ENCODE results near the gene SHISA4. TPM values are rescaled to one million over a fixed set of nuclear protein-coding genes. Genes with fewer than 3 reads are reported as not detected.
"Not testable (repeated sequence)": the region's sequence is repeated elsewhere in the genome, so short reads cannot be mapped to it uniquely, and the experiment has no call there.

Gene SHISA4
- total RNA-seq, 1 donor from 2014 or later: 1.8 TPM

DNA sequence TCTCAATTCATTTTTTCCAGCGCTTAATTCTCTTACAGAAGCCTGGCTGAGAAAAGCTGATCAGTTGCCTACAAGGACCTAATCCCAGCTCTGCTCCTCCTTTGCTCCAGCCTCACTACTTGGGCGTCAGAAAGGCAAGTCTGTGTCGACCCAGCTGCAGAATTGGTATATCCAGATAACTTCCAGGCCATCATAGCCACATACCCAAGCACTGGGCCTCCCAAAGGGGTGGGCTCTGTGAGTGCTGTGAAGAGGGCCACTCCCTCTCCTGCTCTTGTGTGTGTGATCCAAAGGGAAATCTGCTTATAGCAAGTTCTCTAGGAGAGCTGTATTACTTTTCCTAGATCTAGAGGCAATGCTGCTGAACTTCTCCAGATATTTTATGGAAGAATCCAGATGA, 39.6 kb downstream of the SHISA4 start:
- intact Hi-C loops (cut with micrococcal nuclease): no loop called here

DNA sequence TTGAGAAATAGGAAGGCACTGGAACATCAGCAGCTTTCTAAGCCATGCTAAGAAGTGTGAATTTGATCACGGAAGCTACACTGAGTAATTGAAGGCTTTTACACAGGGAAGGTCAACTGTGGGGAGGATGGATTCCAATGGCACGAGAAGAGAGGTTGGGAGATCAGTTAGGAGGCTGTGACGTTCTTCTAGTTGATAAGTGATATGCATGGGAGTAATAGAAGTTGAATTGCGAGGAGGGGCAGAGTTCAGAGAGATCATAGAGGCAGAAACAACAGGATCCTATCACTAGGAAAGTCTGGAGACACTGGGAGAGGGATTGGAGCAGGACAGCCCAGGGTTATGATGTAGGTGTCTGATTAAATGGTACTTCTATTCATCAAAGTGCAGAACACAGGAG, 41.4 kb downstream of the SHISA4 start:
- intact Hi-C loops (cut with micrococcal nuclease): no loop called here

DNA sequence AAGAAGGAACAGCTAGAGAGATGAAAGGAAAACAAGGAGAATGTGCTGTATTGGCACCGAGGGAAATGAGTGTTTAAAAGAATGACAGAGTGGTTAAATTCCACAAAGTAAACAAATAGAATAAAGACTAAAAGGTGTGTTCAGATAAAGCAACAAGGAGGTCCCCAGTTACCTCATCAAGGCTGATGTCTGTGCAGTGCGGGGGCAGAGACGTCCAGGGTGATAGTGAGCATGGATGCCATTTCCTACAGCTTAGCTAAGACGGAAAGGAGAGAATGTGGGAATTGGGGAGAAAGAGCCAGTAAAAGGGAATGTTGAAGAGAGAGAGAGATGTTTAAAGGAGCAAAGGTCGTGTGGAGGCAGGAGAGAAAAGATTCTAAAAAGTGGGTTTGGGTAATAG, 42.1 kb downstream of the SHISA4 start:
- intact Hi-C loops (cut with micrococcal nuclease): no loop called here

DNA sequence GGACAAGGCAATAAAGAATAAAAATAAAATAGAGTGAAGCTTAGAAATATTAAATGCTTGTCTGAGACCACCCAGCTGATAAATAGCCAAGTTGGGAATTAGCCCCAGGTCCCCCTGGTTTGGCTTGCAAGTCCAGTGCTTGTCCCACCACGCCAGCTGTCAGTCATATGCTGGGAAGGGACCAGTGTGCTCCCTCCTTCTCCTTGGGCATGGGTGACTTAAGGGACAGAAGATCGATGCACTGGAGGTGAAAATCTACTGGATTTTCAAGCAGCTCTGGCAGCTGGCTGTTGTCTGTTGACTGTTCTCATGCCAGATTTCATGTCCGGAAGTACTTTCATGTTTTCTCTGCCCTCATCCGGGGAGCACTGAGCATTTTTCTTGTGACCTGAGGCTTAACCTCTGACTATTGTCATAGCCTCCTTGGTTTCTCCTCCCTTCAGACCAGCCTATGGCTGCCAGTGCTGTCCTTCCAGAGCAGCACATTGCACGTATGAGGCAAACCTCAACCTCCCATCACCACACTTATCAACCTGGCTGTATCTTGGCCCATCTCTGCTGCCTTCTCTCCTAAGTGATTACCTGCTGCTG, 45.2 kb downstream of the SHISA4 start:
- intact Hi-C loops (cut with micrococcal nuclease): no loop called here

DNA sequence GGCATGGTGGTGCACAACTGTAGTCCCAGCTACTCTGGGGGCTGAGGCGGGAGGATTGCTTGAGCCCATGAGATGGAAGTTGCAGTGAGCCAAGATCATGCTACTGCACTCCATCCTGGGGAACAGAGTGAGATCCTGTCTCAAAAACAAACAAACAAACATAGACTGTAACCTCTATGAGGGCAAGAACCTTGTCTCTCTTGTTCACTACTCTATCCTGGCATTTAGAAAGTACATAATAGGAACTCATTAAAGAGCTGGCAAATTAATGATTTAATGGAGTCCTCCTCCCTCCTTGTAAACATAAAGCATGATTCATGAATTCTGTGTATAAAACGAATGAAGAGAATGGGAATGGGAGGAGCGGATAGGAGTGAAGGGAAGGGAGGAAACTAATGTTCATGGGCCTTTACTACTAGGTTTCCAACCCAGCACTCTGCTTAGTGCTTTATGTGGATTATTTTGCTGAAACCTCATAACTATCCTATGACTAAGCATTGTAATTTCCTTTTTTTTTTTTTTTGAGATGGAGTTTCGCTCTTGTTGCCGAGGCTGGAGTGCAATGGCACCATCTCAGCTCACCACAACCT, 49.0 kb downstream of the SHISA4 start:
- intact Hi-C loops (cut with micrococcal nuclease): no loop called here

DNA sequence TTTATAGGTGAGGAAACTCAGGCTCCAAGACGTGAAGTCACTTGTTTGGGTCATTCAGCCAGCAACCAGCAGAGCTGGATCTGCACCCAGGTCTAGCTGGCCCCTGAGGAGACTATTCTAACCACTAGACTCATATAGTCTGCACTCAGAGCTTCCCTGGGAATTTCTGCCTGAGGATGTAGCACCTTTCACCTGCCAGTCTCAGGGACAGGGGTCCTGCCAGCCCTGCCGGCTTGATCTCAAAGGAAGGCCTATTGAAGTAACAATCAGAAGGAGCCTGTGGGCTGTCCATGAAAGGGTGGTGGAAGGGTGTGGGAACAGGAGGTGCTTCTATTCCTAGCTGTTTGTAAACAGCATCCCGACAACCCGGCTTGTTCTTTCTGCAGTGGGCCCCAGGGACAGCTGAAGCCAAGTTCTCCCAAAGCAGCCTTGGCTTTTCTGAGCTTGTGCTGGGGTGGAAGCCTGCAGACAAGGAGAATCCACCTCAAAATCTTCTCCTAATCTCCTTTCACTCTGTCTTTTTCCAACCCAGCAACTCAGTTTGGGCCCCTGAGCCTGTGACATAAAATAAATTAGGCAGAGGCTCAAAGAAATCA, 49.8 kb downstream of the SHISA4 start:
- intact Hi-C loops (cut with micrococcal nuclease): no loop called here

DNA sequence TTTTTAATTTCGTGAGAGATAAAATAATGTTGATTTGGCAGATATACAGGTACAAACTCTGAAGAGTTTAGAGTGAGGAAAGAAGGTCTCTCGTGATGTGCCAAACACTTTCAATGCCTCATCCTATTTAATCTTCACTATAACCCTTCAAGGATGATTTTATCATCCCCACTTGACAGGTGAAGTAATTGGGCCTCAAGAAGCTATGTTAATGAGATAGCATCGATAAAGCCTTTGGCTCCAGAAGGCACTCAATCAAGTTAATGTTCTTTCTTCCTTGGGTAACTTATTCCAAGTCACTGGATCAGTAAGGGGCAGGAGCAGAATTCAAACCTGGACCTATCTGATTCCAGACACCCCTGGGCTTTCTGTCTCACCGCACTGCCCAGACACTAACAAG, 50.5 kb downstream of the SHISA4 start:
- intact Hi-C loops (cut with micrococcal nuclease): no loop called here

DNA sequence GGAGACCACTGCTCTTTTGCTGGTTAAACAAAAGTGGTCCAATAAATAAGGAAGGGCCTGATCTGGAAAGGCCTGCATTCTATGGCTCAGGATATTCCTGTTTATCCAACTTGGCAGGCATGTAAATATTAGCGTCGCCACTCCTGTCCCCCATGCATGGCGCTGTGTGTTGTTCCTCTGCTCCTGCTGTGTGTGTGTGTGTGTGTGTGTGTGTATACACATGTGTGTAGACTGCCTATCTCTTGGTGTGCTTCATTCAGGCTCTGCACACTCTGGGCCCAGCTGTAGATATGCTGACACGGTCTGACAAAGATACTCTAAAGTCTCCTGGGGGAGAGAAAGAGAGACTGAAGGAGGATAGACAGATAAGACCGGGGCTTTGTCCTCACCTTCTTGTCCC, 50.9 kb downstream of the SHISA4 start:
- intact Hi-C loops (cut with micrococcal nuclease): no loop called here

DNA sequence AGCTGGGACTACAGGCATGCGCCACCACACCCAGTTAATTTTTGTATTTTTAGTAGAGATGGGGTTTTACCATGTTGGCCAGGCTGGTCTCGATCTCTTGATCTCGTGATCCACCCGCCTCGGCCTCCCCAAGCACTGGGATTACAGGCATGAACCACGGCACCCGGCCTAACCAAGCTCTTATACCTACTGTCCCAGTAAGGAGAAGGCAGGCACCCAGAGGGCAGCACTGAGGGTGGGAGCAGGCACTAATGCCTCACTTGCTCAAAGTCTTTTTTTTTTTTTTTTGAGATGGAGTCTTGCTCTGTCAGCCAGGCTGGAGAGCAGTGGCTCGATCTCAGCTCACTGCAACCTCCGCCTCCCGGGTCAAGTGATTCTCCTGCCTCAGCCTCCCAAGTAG, 51.6 kb downstream of the SHISA4 start:
- intact Hi-C loops (cut with micrococcal nuclease): not testable (repeated sequence)

DNA sequence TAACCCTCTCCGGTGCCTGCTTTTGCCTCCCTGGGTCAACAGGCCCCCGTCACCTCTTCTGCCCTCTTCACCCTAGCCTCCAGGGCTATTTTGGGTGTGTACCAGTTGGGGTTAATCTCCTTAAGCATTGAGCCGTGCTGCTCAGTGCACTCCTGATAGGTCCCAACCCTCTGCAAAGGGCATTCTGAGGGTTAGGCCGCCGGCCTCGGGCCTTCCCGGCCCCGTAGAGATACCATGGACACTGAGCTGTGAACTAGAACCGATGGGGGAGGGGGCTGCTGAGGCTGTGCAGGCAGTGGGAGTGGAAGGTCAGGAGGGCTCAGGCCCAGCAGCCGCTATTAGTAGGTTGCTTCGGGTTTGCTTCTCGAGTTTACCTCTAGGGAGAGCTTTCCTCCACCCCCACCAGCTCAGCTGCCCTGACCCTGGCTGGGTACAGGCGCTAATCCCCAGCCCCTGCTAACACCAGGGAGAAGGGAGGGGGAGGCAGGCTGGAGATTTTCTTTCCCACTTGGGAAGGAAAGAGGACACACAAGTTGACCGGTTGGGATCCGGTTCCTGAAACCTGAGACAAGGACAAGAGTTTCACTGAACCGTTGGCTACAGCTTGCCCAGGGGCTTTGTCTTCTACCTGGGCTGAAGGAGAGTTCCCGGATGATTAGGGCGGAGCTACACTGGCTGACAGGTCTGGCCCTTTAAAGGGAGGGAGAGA, 52.9 kb downstream of the SHISA4 start:
- intact Hi-C loops (cut with micrococcal nuclease): no loop called here

DNA sequence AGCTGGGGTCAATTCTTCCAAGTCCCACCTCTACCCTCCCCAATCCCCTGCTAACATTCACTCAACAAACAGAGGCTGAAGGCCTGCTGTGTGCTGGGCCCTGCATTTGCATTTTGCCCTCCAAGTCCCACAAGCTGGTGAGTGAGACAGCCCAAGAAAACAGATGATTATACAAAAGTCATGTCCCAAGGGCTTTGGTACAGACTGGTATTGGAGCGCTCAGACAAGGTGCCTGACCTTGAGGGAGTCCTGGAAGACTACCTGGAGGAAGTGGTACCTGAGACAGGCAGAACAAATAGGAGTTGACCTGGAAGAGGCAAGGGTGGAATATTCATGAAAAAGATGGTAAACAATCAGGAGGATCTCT, 53.4 kb downstream of the SHISA4 start:
- intact Hi-C loops (cut with micrococcal nuclease): no loop called here

Other genes with a start within 250 kb of the SHISA4 start
- gene IPO9, start 59.7 kb upstream of the SHISA4 start, total RNA-seq: 53.2 and 55.6 TPM in 2 replicates
- gene LMOD1, start 57.6 kb downstream of the SHISA4 start, total RNA-seq: not detected in 2 replicates
- gene TIMM17A, start 66.6 kb downstream of the SHISA4 start, total RNA-seq: 60.5 and 65.6 TPM in 2 replicates
- gene RNPEP, start 93.8 kb downstream of the SHISA4 start, total RNA-seq: 26.8 and 28.1 TPM in 2 replicates
- 0.41 and 0.61 TPM in 2 replicates for gene ELF3, start 121.7 kb downstream of the SHISA4 start, total RNA-seq
- not detected in 2 replicates for gene GPR37L1, start 234.0 kb downstream of the SHISA4 start, total RNA-seq

Data from T-helper 1 cell treated with Interleukin-12 subunit alpha and Interleukin-12 subunit beta and Interleukin-4 antibody, amounts not matched to agents 30 ng/mL and 1 ng/mL, for 36 hours (primary cell).